T-cell (primary cell): ENCODE measurements around the gene GOLGA8M. TPM values are rescaled to one million over a fixed set of nuclear protein-coding genes. Genes with fewer than 3 reads are reported as not detected.
"Not testable (repeated sequence)": the region's sequence is repeated elsewhere in the genome, so short reads cannot be mapped to it uniquely, and the experiment has no call there.

Experiments used
- ATAC-seq, 4 experiments: fragments of 200-7000 bp in 3 of 4; fragments of 150-1000 bp in 1 of 4; cut with Tn5 transposase; replicated peaks in 1 of 4; 1 replicate in 3 of 4; 2 replicates in 1 of 4; pipeline ENCODE4 v1.10.0; 2021; ENCODE audit warnings: moderate library complexity in 3 of 4, mild to moderate bottlenecking in 2 of 4, moderate number of reproducible peaks in 1 of 4
- CTCF ChIA-PET, 2 donors: fragments of 300-600 bp; sonication (Branson Sonifier 250); formaldehyde crosslinking; loops; one replicate each; lab custom pipeline; 2022; ENCODE audit warnings: antibody characterized with exemption in 2 of 2; lab: Charles Lee
- POLR2A ChIA-PET, 2 donors: fragments of 300-600 bp; sonication (Branson Sonifier 250); formaldehyde crosslinking; loops; one replicate each; lab custom pipeline; 2022; ENCODE audit warnings: antibody characterized with exemption in 2 of 2; lab: Charles Lee
- DNase-seq, 35 experiments: peaks; one replicate each; pipeline versions ENCODE4 v3.0.0 to v3.0.0-alpha.2; 2013 to 2023
- H3K27ac ChIP-seq: one replicate; pipeline ENCODE4 v1.5.1; 2013; ENCODE audit warnings: low read length
- H3K27me3 ChIP-seq, 2 experiments: replicated peaks in 1 of 2; 1 replicate in 1 of 2; 2 replicates in 1 of 2; pipeline versions ENCODE4 v1.6.1 to v1.7.0; 2013; ENCODE audit warnings: low read length in 1 of 2, mixed read lengths in 1 of 2; ENCODE audit not compliant: control insufficient read depth in 2 of 2, insufficient read depth in 2 of 2; ENCODE audit errors: extremely low read depth in 1 of 2
- H3K36me3 ChIP-seq, 2 donors: 1 replicate in 1 of 2; 2 replicates in 1 of 2; pipeline versions ENCODE4 v1.6.1 to v1.7.0; 2013; ENCODE audit warnings: low read length in 1 of 2; ENCODE audit not compliant: control insufficient read depth in 2 of 2, insufficient read depth in 1 of 2; ENCODE audit errors: extremely low read depth in 1 of 2
- H3K4me1 ChIP-seq, 2 experiments: 1 replicate in 1 of 2; 2 replicates in 1 of 2; pipeline versions ENCODE4 v1.6.1 to v1.7.0; 2013; ENCODE audit warnings: low read length in 2 of 2, mixed read lengths in 1 of 2; ENCODE audit not compliant: insufficient read depth in 2 of 2, control insufficient read depth in 1 of 2; ENCODE audit errors: extremely low read depth in 1 of 2
- H3K4me3 ChIP-seq, 2 donors: 1 replicate in 1 of 2; 2 replicates in 1 of 2; pipeline versions ENCODE4 v1.5.1 to v1.7.0; 2013; ENCODE audit warnings: mild to moderate bottlenecking in 2 of 2, low read length in 1 of 2, moderate library complexity in 1 of 2; ENCODE audit not compliant: control insufficient read depth in 1 of 2; ENCODE audit errors: extremely low read depth in 1 of 2
- H3K9me3 ChIP-seq: 2 replicates; pipeline ENCODE4 v1.7.0; 2013
- H3K27ac Mint-ChIP-seq, 2 donors: one replicate each; pipeline ENCODE4 v1.8.0; 2020 to 2021; ENCODE audit warnings: mild to moderate bottlenecking in 2 of 2, mixed read lengths in 2 of 2
- H3K27me3 Mint-ChIP-seq, 2 donors: one replicate each; pipeline ENCODE4 v1.8.0; 2021 to 2022; ENCODE audit warnings: mixed read lengths in 2 of 2
- H3K36me3 Mint-ChIP-seq: one replicate; pipeline ENCODE4 v1.8.0; 2021; ENCODE audit warnings: mixed read lengths
- H3K4me1 Mint-ChIP-seq, 3 donors: one replicate each; pipeline ENCODE4 v1.8.0; 2020 to 2022; ENCODE audit warnings: mixed read lengths in 3 of 3, mild to moderate bottlenecking in 1 of 3
- H3K4me3 Mint-ChIP-seq, 3 donors: one replicate each; pipeline ENCODE4 v1.8.0; 2020 to 2022; ENCODE audit warnings: mild to moderate bottlenecking in 3 of 3, mixed read lengths in 3 of 3, moderate library complexity in 3 of 3
- H3K9me3 Mint-ChIP-seq, 3 donors: one replicate each; pipeline ENCODE4 v1.8.0; 2020 to 2022; ENCODE audit warnings: mixed read lengths in 3 of 3
- WGBS: methylation state at CpG from one replicate; pipeline ENCODE4 v1.1.5; 2013; ENCODE audit warnings: missing lambda C conversion rate; ENCODE audit not compliant: insufficient coverage; 5-methylcytosine and 5-hydroxymethylcytosine counted together
- total RNA-seq, 35 experiments: library from RNA in 6 of 35; stranded (reverse) in 6 of 35; fragments of 120-200 nt in 1 of 35; gene quantifications; one replicate each; pipeline versions ENCODE4 v1.2.1 to v1.2.4 and lab custom pipeline; 2013 to 2026

The GOLGA8M gene
- total RNA-seq (1 to 10 TPM; 1.6 to 4.6 (median 2.2) TPM), total RNA-seq (lab: John Stamatoyannopoulos, UW) (0 to 5.3 (median 0.69) reads per million in 29 experiments)
- 1.7 TPM for total RNA-seq (2013)

- H3K27ac Mint-ChIP-seq, H3K36me3 Mint-ChIP-seq, H3K4me3 ChIP-seq, DNase-seq, ATAC-seq, CTCF ChIA-PET, H3K4me1 ChIP-seq, H3K9me3 Mint-ChIP-seq, H3K27me3 ChIP-seq, H3K27me3 Mint-ChIP-seq, H3K9me3 ChIP-seq, H3K27ac ChIP-seq, H3K4me3 Mint-ChIP-seq, H3K4me1 Mint-ChIP-seq, H3K36me3 ChIP-seq, POLR2A ChIA-PET: not testable (repeated sequence)
- WGBS: no CpG with 5 or more reads among the region's 10 CpGs
These were observed at the start of gene GOLGA8M for GRCh38 chr15:28712270-28712669. Gene GOLGA8M (minus strand): TSS chr15:28712421. CDS start chr15:28712323, 98 bp downstream.

GRCh38 chr15:28742890-28743289 is 30.7 kb upstream of the GOLGA8M start:
- H3K27ac Mint-ChIP-seq, H3K4me3 ChIP-seq, H3K9me3 Mint-ChIP-seq, H3K36me3 Mint-ChIP-seq, H3K4me1 ChIP-seq, DNase-seq, H3K9me3 ChIP-seq, H3K4me1 Mint-ChIP-seq, H3K27ac ChIP-seq, CTCF ChIA-PET, POLR2A ChIA-PET, H3K4me3 Mint-ChIP-seq, H3K36me3 ChIP-seq, H3K27me3 Mint-ChIP-seq, ATAC-seq, H3K27me3 ChIP-seq: not testable (repeated sequence)
- no CpG with 5 or more reads among the region's 6 CpGs for WGBS

- H3K27me3 ChIP-seq, H3K36me3 ChIP-seq, H3K9me3 Mint-ChIP-seq, H3K27me3 Mint-ChIP-seq, POLR2A ChIA-PET, H3K9me3 ChIP-seq, H3K4me1 ChIP-seq, CTCF ChIA-PET, H3K36me3 Mint-ChIP-seq: not testable (repeated sequence)
- peak overlapping the region; percentile 85 to 91 for H3K27ac Mint-ChIP-seq
- peak overlapping the region in 1 of 2 donors; percentile 26 for H3K4me3 ChIP-seq
- H3K27ac ChIP-seq: peak overlapping the region; percentile 41
- DNase-seq (peak in 20 of 35 experiments; percentile 4 to 59 (median 24)), ATAC-seq (peak in 2 of 4 experiments; percentile 8 to 67)
- WGBS: no CpG with 5 or more reads among the region's 9 CpGs
- peak overlapping the region; percentile 79 to 91 (median 82) for H3K4me3 Mint-ChIP-seq
- peaks cover 7 to 18% (median 17%) of the 10 kb centered on the region in 3 donors for H3K4me1 Mint-ChIP-seq
These were observed 26.5 kb upstream of the GOLGA8M start for GRCh38 chr15:28738590-28739292.

- H3K9me3 ChIP-seq, POLR2A ChIA-PET, H3K36me3 ChIP-seq, CTCF ChIA-PET, H3K36me3 Mint-ChIP-seq, DNase-seq, H3K4me1 ChIP-seq, H3K9me3 Mint-ChIP-seq, H3K27me3 ChIP-seq, H3K27me3 Mint-ChIP-seq: not testable (repeated sequence)
- WGBS: no CpG with 5 or more reads among the region's 23 CpGs
- Mint-ChIP-seq H3K4me3 (peak overlapping the region; percentile 79 to 91 (median 82)), H3K4me1 (peaks cover 7 to 18% (median 17%) of the 10 kb centered on the region in 3 donors), H3K27ac (peak overlapping the region; percentile 85 to 91)
- Histone ChIP-seq H3K4me3 (peak overlapping the region in 1 of 2 donors; percentile 26), H3K27ac (peak overlapping the region; percentile 34)
- peak in 3 of 4 experiments; percentile 44 to 46 (median 46) for ATAC-seq
These were observed 26.0 kb upstream of the GOLGA8M start for GRCh38 chr15:28738200-28738561.

- CTCF ChIA-PET, H3K27ac ChIP-seq, H3K36me3 Mint-ChIP-seq, H3K4me1 ChIP-seq, H3K9me3 Mint-ChIP-seq, H3K27me3 Mint-ChIP-seq, H3K27me3 ChIP-seq, H3K36me3 ChIP-seq, POLR2A ChIA-PET, H3K9me3 ChIP-seq: not testable (repeated sequence)
- H3K27ac Mint-ChIP-seq: peak overlapping the region; percentile 88 to 90
- WGBS: under 1% methylated on average over 64 of the region's 101 CpGs
- peaks cover 7 to 18% (median 17%) of the 10 kb centered on the region in 3 donors for H3K4me1 Mint-ChIP-seq
- DNase-seq: peak in 34 of 35 experiments; percentile 5 to 58 (median 38)
- ATAC-seq: peak; percentile 68 to 81 (median 76)
- H3K4me3 Mint-ChIP-seq: peak overlapping the region; percentile 73 to 82 (median 74)
- peak overlapping the region; percentile 21 to 44 for H3K4me3 ChIP-seq
These were observed 25.4 kb upstream of the GOLGA8M start for GRCh38 chr15:28737521-28738199.

GRCh38 chr15:28728061-28728460 is 15.8 kb upstream of the GOLGA8M start:
- H3K27me3 ChIP-seq, H3K9me3 ChIP-seq, H3K9me3 Mint-ChIP-seq, H3K36me3 ChIP-seq, POLR2A ChIA-PET, H3K27ac ChIP-seq, H3K27ac Mint-ChIP-seq, H3K4me3 ChIP-seq, H3K4me1 ChIP-seq, H3K36me3 Mint-ChIP-seq, H3K4me3 Mint-ChIP-seq, CTCF ChIA-PET, H3K4me1 Mint-ChIP-seq, H3K27me3 Mint-ChIP-seq: not testable (repeated sequence)
- ATAC-seq (peak in 1 of 4 experiments; percentile 48), DNase-seq (peak in 30 of 35 experiments; percentile 7 to 55 (median 29))
- WGBS: no CpG with 5 or more reads among the region's 2 CpGs
